CD4-positive, alpha-beta T cell treated with Interleukin-4 for 1 hour (primary cell): Measurements from ENCODE around the gene HIVEP3.
A peak's percentile ranks its signal among the peaks of the same experiment; 100 is the strongest.

Experiments used
- DNase-seq, 2 donors: peaks; one replicate each; pipeline ENCODE4 v3.0.0-alpha.2; 2020 to 2022

Gene HIVEP3

GRCh38 chr1:41662765-41663437, 255.8 kb downstream of the HIVEP3 start:
- no peak for DNase-seq

GRCh38 chr1:41662061-41662764, 256.5 kb downstream of the HIVEP3 start:
- peak; percentile 81 to 85 for DNase-seq

- DNase-seq, result no peak
Measured at GRCh38 chr1:41661428-41662060, 257.2 kb downstream of the HIVEP3 start.

- no peak for DNase-seq
Measured at GRCh38 chr1:41660570-41661427, 257.9 kb downstream of the HIVEP3 start.

- DNase-seq, result no peak
Measured at GRCh38 chr1:41659903-41660302, 258.8 kb downstream of the HIVEP3 start.

GRCh38 chr1:41659159-41659495, 259.6 kb downstream of the HIVEP3 start:
- no peak for DNase-seq

GRCh38 chr1:41658431-41659158, 260.1 kb downstream of the HIVEP3 start:
- DNase-seq, result peak in 1 of 2 donors; percentile 36

GRCh38 chr1:41657679-41658295, 260.9 kb downstream of the HIVEP3 start:
- no peak for DNase-seq

GRCh38 chr1:41656825-41657500, 261.8 kb downstream of the HIVEP3 start:
- DNase-seq, result no peak

- no peak for DNase-seq
Measured at GRCh38 chr1:41656068-41656467, 262.7 kb downstream of the HIVEP3 start.

- DNase-seq, result no peak
Measured at GRCh38 chr1:41655632-41656031, 263.1 kb downstream of the HIVEP3 start.

GRCh38 chr1:41653574-41653973, 265.1 kb downstream of the HIVEP3 start:
- no peak for DNase-seq

GRCh38 chr1:41652384-41653265, 266.1 kb downstream of the HIVEP3 start:
- no peak for DNase-seq

GRCh38 chr1:41650028-41650880, 268.5 kb downstream of the HIVEP3 start:
- DNase-seq, result no peak

GRCh38 chr1:41649396-41650027, 269.2 kb downstream of the HIVEP3 start:
- no peak for DNase-seq

GRCh38 chr1:41648844-41649243, 269.9 kb downstream of the HIVEP3 start:
- no peak for DNase-seq

- no peak for DNase-seq
Measured at GRCh38 chr1:41648230-41648629, 270.5 kb downstream of the HIVEP3 start.

- DNase-seq, result no peak
Measured at GRCh38 chr1:41647221-41648135, 271.2 kb downstream of the HIVEP3 start.
